ENCODE measurements around the gene SPATA31D4.
"Not testable (repeated sequence)": the region's sequence is repeated elsewhere in the genome, so short reads cannot be mapped to it uniquely, and the experiment has no call there.

SPATA31D4 gene

DNA sequence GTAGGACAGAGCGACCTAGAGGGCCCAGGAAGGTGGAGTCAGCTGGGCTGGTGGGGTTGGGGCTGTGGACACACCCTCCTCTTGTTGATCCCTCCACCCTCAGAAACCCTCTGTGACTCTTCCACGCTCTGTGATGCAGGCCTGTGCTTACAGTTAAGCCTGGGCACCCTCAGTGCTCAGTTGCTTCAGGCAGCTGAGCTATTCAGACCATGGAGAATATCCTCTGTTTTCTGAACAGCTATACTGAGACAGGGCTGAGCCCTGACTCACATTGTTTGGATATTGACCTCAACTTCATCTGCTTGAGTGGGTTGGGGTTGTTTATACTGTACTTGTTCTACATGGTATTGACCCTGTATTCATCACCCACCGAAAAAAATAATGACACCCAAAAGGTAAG lies at the start of gene SPATA31D4:
SPATA31D4 (plus strand) TSS at position 124 of the 400 bp plus-strand sequence; CDS start at position 210, 86 bp downstream.
- not testable (repeated sequence) for DNase-seq (ENCODE audit: low read depth)

DNA sequence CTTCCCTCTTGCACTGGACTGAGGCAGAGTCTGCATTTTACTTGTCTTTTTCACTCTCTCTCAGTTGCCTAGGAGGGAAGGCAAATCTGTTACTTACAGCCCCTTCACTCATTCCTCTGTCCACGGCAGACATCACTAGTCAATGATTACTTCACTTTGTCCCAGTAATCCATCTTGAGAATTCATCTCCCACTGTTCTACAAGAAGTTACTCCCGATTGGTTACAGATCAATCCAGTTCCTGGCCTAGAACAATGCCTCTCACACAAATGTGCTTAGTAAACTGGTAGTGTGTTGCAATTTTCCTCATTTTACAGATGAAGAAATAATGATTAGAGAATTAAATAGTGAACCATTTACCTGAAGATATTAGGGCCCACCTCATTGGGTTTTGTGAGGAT lies 49.7 kb upstream of the SPATA31D4 start:
- DNase-seq (ENCODE audit: low read depth) = no peak

DNA sequence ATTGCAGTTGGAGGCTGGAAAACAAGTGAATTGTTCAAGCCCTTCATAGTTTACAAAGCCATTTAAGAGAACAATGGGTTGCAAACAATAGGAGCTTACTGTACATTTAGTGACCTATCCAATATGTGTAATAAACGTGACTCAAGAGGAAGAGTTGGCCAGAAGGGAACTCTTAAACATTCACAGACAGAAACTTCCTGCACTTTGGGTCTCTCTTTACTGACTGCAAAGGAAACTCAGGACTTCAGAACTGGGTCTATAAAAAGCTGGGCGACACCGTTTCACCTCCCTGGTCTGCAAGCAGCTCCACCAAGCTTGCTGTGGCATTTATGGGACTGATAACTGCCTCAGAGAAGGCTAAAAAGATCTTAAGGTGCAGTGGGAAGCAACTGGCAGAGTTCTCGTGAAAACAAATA lies 48.7 kb upstream of the SPATA31D4 start:
- no peak for DNase-seq (ENCODE audit: low read depth)

DNA sequence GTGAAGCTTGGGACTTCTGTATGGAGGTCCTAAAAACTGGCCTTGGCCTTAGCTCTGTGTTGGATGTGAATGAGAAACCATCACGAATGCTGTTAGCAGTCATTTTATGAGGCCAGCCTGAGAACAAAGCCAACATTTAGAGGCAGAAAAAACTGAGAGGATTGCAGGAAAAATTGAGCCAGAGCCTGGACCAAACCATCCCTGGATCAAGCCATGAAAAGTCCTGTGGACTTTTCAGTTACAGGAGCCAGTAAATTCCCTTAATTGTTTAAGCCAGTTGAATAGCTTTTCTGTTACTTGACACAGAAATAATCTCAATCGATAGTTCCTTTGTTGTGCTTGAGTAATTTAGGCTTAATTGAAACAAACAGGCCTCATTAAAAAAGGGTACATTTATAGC lies 42.6 kb upstream of the SPATA31D4 start:
- no peak for DNase-seq (ENCODE audit: low read depth)

DNA sequence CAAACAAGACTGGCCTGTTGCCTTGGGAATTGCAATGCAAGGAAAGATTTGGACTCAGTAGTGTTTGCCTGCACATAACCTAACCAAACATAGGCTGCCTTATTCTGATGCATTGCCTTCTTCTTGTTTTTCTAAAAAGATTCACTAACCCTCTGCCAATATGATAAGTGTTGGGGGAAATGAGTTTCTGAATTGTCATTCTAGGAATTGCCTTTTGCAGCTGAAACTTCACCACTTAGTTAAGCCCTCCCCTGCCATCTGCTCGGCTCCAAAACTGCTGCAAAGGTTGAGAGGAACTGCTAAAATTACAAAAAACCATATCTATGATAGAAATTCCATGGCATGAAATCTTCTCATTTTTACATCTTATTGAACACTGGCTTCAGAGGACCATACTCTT lies 41.6 kb upstream of the SPATA31D4 start:
- no peak for DNase-seq (ENCODE audit: low read depth)

DNA sequence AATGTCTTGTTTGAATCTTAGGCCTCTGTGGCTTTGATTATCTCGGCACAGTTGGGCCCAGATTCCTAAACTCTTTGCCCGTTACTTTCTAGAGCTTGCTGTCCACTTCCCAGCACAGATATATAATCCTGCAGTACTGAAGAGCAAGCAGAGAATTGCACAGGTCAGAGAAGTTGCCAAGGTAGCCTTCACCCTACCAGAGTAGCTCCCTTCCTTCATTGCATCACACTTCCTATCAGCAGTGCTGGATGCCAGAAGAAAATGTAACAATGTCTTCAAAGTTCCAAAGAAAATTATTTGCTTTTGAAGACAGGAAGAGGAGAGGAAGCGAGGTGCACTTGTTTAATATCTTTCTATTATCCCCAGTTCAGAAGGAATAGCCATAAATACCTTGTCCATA lies 38.1 kb upstream of the SPATA31D4 start:
- no peak for DNase-seq (ENCODE audit: low read depth)

DNA sequence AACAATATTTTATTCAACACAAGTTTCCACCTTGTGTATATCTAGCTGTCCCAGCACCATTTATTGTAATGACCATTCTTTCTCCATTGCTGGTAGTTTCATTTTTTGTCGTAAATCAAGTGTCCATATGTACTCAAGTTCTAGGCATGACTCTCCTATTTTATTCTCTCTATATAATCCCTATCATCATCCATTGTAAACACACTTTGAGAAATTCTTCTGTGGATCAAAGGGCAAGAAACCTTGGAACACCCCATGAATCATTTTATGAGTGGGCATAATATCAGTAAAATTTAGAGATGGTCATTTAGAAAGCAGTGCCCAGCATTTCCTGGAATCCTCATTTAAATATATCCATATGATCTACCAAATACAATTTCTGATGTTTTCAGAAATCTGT lies 35.8 kb upstream of the SPATA31D4 start:
- no peak for DNase-seq (ENCODE audit: low read depth)

DNA sequence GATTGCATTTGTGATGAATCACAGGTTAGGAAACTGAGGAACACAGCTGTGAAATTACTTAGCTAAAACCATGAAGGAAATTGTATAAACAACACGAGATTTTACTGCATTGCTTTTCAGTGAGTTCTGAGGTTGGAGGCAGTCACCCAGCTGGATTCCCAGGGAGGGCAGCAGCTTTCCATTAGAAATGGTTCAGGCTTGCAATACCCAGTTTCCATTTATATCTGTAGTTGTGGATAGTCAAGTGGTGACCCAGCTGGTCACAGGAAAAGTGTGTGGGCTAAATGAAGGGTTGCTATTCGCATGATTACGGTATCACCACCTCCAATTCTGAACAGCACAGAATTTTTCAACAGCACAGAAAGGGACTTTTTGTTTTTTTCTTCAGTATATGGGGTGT lies 34.3 kb upstream of the SPATA31D4 start:
- no peak for DNase-seq (ENCODE audit: low read depth)

DNA sequence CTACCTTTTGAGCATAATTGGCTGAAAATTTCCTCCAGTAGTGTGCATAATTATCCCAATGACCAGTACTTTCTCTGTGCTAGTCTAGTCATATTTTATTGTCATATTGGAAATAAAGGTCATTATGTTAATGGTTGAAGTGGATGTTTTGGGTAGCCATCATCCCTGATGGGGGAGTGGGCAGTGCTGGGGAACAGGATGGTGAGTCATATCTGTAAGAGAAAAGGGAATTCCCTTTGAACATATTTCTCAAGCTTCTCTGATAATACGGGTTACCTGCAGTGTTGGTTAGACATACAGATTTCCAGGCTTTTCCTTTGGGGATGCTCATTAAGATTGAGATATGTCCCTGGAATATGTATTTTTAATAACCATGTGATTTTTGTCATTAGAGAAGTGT lies 33.3 kb upstream of the SPATA31D4 start:
- DNase-seq (ENCODE audit: low read depth) = no peak

DNA sequence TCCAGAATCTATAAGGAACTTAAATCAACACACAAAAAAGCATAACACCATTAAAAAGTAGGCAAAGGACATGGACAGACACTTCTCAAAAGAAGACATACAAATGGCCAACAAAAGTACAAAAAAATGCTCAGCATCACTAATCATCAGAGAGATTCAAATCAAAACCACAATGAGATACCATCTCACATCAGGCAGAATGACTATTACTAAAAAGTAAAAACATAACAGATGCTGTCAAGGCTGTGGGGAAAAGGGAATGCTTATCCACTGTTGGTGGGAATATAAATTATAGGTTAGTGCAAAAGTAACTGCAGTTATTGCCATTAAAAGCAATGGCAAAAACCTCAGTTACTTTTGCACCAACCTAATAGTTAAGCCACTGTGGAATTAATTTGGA lies 32.2 kb upstream of the SPATA31D4 start:
- no peak for DNase-seq (ENCODE audit: low read depth)

DNA sequence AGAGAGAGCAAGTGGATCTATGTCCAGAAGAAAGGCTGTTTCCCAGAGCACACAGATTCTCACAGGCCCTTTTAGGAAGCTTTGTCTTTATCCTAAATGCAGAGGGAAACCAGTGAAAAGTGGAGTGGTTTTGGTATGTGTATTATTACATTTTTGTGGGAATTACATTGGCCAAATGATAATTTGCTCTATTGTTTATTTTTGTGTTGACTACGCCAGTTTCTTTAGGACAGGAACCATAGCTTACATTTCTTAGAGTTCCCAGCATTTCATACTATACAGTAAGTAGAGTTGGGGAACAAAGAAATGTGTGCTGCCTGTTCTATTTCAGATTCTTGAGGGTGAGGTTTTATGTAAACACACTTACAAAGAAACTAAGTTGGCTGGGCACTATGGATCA lies 29.4 kb upstream of the SPATA31D4 start:
- no peak for DNase-seq (ENCODE audit: low read depth)

DNA sequence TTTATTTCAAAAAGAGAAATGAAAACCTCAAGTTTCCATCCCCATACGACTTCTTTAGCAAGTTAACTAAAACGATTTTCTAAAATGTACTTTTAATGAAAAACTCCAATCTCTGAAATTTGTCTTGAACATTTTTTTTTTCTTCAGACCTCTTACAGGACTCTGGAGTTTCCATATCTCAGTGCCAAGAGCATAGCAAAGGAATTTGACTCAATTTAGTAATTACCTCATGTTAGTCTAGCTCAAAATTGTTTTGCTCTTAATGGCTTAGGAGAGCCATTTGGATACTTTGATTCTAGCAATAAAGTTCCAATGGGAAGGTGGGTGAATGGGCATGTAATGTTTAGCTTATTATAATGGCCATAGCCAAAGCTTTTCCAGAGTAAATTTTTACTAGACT lies 26.0 kb upstream of the SPATA31D4 start:
- DNase-seq (ENCODE audit: low read depth) = no peak

DNA sequence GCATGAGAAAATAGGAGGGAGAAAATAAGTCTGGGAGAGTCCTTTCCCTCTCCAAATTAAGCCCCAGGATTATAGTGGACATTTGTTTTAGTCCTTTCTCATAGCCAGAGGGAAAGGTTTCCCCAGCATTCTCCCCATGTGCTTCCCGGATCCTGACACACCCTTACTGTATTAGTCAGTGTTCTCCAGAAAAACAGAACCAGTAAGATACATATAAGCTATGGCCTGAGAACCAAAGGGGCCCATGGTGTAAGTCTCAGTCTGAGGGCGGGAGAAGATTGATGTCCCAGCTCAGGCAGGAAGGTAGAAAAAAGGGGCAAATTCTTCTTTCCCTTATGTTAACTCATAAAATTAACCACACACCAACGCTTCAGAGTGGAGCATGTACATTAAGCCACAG lies 25.6 kb upstream of the SPATA31D4 start:
- no peak for DNase-seq (ENCODE audit: low read depth)

DNA sequence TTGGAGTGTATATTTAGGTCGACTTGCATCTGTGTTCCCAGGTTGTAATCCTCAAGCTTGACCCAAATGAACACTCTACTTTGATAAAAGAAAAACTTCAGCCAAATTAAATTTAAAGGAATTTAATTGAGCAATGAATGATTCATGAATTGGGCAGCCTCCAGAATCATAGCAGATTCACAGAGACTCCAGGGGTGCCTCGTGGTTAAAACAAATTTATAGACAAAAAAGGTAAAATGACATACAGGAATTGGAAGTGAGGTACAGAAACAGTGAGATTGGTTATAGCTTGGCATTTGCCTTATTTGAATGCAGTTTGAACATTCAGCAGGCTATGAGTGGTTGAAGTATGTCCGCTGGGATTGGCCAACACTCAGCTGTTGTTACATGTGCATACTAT lies 21.6 kb upstream of the SPATA31D4 start:
- DNase-seq (ENCODE audit: low read depth) = no peak

DNA sequence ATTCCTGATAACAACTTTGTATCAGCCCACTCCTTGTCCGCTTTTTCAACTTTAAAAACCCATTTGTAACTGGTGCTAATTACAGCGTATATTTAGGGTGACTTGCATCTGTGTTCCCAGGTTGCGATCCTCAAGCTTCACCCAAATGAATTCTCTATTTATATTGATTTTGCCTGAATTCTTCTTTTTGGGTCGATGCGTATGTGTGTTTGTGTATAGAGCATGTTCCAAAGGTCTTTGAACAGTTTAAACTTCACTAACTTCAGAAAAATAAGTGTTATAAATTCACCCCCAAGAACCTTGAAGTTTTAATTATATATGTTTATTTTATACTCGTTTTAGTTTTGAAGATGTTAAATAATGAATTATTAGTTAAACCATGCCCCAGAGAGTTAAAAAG lies 16.1 kb upstream of the SPATA31D4 start:
- DNase-seq (ENCODE audit: low read depth) = no peak

DNA sequence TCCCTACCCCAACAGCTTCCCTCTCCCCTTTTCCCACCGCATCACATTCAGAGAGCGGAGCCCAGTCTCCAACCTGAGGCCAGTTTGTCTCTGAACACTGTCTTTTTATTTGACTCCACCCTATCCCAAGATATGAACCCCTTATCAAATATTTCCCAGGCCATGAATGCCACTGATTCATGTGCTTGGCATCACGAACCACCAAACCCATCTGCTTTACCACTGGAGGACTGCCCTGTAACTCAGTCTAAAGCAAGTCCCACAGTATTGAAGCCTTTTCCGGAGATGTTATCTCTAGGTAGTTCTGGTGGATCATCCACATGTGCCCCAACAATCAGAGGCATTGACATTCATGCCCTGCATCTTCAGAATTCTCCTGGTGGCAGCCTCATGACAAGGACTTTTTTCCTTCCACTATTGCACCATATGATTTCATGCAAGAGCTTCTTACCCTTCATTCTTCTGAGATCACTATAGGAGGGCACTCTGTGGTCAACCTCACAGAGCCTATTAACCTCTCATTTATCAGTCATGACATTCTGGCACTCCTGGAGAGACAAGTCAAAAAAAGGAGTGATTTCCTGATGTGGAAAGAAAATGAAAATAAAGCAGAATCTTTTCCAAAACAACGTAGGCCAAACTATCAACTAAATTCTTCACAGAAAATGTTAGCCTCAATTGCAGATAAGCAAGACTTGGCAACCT lies 12.3 kb upstream of the SPATA31D4 start:
- no peak for DNase-seq (ENCODE audit: low read depth)

DNA sequence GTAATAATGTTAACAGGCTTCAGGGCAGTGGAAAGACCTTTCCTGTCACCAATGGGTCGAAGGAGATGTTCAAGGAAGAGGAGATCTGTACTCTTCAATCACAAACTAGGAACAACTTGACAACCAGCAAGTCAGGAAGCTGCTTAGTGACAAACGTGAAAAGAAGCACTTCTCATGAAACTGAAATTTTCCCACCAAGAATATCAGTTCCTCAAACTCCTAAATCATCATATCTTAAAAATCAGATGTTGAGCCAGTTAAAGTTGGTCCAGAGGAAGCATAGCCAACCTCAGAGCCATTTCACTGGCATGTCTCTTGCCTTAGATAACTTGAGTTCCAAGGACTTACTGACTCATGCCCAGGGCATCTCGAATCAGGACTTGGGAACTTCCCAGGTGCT lies 9.7 kb upstream of the SPATA31D4 start:
- not testable (repeated sequence) for DNase-seq (ENCODE audit: low read depth)

DNA sequence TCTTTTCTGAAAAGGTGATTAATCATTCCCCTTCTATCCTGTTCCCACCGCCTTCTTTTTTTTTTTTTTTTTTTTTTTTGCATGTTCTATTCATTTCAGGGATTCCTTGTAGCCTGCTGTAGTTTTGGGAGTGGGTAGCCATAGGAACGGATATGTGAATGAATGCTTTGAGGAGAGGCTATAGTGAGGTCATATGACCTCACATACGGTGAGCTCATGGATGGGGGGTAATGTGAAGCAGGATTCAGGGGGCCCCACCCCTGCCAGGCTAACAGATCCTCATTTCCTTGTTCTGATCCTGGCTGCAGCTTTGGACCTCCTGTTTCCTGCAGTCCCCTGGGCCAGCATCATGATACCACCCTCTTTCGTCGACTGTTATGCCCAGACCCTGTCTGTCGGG lies 1.9 kb downstream of the SPATA31D4 start:
- DNase-seq (ENCODE audit: low read depth) = not testable (repeated sequence)

DNA sequence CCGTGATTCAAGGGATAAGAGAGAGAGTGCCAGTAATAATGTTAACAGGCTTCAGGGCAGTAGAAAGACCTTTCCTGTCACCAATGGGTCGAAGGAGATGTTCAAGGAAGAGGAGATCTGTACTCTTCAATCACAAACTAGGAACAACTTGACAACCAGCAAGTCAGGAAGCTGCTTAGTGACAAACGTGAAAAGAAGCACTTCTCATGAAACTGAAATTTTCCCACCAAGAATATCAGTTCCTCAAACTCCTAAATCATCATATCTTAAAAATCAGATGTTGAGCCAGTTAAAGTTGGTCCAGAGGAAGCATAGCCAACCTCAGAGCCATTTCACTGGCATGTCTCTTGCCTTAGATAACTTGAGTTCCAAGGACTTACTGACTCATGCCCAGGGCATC lies 5.3 kb downstream of the SPATA31D4 start:
- not testable (repeated sequence) for DNase-seq (ENCODE audit: low read depth)

DNA sequence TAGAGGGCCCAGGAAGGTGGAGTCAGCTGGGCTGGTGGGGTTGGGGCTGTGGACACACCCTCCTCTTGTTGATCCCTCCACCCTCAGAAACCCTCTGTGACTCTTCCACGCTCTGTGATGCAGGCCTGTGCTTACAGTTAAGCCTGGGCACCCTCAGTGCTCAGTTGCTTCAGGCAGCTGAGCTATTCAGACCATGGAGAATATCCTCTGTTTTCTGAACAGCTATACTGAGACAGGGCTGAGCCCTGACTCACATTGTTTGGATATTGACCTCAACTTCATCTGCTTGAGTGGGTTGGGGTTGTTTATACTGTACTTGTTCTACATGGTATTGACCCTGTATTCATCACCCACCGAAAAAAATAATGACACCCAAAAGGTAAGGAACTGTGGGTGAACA lies 15.2 kb downstream of the SPATA31D4 start, which contains the start of gene SPATA31D3:
SPATA31D3 (plus strand) TSS at position 108 of the 400 bp plus-strand sequence; CDS start at position 194, 86 bp downstream.
- not testable (repeated sequence) for DNase-seq (ENCODE audit: low read depth)

DNA sequence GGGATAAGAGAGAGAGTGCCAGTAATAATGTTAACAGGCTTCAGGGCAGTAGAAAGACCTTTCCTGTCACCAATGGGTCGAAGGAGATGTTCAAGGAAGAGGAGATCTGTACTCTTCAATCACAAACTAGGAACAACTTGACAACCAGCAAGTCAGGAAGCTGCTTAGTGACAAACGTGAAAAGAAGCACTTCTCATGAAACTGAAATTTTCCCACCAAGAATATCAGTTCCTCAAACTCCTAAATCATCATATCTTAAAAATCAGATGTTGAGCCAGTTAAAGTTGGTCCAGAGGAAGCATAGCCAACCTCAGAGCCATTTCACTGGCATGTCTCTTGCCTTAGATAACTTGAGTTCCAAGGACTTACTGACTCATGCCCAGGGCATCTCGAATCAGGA lies 20.4 kb downstream of the SPATA31D4 start:
- not testable (repeated sequence) for DNase-seq (ENCODE audit: low read depth)

DNA sequence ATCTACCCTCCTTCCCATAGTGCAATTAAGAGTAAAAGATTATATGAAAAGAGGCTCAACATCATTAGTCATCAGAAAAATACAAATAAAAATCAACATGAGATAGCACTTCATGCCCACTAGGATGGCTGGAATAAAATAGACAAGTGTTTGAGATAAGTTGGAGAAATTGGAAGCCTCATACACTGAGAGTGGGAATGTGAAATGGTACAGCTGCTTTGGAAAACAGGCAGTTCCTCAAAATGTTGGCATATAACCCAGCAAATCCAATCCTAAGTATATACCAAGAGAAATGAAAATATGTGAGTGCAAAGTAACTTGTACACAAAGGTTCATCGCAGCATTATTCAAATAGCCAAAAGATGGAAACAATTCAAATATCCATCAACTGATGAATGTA lies 24.9 kb downstream of the SPATA31D4 start:
- DNase-seq (ENCODE audit: low read depth) = no peak

DNA sequence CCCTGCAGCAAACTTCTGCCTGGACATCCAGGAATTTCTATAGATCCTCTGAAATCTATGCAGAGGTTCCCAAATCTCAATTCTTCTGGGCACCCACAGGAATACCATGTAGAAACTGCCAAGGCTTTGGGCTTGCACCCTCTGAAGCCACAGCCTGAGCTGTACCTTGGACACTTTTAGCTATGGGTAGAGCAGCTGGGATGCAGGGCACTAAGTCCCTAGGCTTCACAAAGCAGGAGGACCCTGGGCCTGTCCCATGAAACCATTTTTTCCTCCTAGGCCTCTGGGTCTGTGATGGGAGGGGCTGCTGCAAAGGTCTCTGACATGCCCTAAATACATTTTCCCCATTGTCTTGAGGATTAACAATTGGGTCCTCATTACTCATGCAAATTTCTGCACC lies 27.4 kb downstream of the SPATA31D4 start:
- DNase-seq (ENCODE audit: low read depth) = no peak

Measured in activated T-helper 1 cell treated with Interleukin-2 at 50 U/mL for 16 hours (primary cell).